ENCODE measurements around the gene EDN3.

DNA sequence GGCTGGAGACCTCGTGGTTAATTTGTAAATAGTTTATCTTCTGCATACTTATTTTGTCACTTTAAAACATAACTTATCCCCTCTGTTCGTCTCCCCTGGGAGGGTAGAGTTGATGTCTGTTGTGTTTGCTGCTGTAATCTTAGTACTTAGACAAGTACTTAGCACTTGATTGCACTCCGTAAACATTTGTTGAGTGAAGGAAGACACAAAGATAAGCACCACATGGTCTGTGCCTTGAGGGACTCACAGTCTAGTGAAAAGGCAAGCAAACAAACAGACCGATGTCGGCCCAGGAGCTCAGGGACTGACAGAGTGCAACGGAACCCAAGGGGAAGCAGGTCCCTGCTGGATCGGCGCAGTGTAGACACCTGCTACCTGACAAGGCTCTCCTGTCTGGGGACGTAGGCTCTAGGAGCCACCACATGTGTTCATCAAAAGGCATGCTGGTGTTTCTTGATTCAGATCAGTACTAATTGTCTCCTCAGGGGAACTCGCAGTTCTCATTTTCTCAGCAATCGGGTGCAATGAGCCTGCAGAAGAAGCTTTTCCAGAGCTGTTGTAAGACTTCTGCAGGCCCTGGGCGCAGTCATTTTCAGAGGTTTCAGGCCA, 31.4 kb downstream of the EDN3 start:
- TF ChIP-seq CTCF (IDR thresholded peaks at IDR 0.05; ENCODE audit: insufficient read depth, low read length, poor library complexity, severe bottlenecking), result no peak
- TF ChIP-seq EZH2phosphoT487 (conservative IDR thresholded peaks at IDR 0.05; ENCODE audit: low read length), result no peak
